ENCODE results near the gene ADAMTS16.

ADAMTS16 gene

DNA sequence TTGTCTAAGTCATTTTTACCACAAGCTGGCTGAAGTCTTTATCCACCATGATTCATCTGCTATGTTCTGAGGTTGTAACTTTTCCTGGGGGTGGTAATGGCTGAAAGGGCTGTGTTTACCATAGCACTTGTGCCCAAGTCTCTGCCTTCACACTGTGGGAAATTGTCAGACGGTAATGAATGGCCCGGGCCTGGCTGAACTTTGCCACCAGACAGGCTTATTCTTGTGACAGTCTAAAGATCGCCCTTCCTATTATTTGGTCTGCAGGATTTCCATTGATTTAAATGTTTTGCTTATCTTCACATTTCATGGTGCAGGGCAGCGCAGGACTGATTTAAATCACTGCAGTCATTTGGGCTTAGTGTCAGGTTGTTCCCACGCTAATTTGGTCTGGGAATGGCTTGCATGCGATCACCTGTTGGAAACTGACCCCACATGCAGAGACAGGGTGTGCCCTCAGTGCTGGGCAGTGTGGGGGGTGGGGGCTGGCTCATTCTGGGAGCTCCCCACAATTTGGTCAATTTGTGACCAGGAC is 173.0 kb downstream of the ADAMTS16 start:
- no peak for DNase-seq (ENCODE audit: low read depth in 2 of 2)
- H3K4me3 ChIP-seq (replicated peaks in 1 of 2; ENCODE audit: low read depth in 2 of 2, low read length in 2 of 2), result no peak overlapping the region
- TF ChIP-seq, protein P1, sequence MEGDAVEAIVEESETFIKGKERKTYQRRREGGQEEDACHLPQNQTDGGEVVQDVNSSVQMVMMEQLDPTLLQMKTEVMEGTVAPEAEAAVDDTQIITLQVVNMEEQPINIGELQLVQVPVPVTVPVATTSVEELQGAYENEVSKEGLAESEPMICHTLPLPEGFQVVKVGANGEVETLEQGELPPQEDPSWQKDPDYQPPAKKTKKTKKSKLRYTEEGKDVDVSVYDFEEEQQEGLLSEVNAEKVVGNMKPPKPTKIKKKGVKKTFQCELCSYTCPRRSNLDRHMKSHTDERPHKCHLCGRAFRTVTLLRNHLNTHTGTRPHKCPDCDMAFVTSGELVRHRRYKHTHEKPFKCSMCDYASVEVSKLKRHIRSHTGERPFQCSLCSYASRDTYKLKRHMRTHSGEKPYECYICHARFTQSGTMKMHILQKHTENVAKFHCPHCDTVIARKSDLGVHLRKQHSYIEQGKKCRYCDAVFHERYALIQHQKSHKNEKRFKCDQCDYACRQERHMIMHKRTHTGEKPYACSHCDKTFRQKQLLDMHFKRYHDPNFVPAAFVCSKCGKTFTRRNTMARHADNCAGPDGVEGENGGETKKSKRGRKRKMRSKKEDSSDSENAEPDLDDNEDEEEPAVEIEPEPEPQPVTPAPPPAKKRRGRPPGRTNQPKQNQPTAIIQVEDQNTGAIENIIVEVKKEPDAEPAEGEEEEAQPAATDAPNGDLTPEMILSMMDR (IDR thresholded peaks at IDR 0.05; ENCODE audit: low read depth, low read length), result no peak

DNA sequence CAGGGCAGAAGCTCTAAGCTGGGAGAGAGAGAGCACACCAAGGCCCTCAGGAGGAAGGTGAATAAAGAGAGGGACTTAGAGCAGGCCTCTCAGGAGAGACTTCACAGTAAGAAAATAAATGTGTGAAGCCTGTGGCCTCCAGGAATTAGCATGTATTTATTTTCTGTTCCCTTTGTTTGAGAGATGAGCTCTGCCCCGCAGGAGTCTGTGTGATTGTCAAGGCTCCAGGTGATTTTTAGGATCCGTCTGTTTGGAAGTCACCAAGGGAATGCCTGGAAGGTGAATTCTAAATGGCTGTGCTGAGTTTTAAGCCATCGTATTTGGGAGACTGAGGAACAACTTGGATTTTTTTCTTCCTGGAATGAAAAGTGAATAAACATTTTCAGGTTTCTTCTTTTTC is 174.0 kb downstream of the ADAMTS16 start:
- no peak overlapping the region for H3K4me3 ChIP-seq (replicated peaks in 1 of 2; ENCODE audit: low read depth in 2 of 2, low read length in 2 of 2)
- no peak for DNase-seq (ENCODE audit: low read depth in 2 of 2)
- TF ChIP-seq, protein P1 (IDR thresholded peaks at IDR 0.05; ENCODE audit: low read depth, low read length), result no peak

DNA sequence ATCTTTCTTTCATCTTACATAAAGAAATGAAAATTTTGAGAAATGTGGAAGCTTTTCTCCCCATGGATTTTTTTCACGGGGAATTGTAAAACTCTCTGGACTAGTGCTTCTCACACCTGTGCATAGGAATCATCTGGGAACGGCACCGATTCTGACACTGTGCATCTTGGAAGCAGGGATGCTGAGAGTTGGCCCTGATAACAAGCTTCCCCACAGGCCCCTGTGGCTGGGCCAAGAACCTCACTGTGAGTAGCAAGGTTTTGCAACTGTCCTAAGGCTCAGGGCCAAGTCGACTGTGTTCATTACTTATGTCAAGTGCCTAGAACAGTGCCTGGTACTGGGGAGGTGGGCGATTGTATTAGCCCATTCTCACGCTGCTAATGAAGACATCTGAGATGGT is 174.5 kb downstream of the ADAMTS16 start:
- no peak for DNase-seq (ENCODE audit: low read depth in 2 of 2)
- TF ChIP-seq, protein P1 (IDR thresholded peaks at IDR 0.05; ENCODE audit: low read depth, low read length), result no peak
- H3K4me3 ChIP-seq (replicated peaks in 1 of 2; ENCODE audit: low read depth in 2 of 2, low read length in 2 of 2), result no peak overlapping the region

DNA sequence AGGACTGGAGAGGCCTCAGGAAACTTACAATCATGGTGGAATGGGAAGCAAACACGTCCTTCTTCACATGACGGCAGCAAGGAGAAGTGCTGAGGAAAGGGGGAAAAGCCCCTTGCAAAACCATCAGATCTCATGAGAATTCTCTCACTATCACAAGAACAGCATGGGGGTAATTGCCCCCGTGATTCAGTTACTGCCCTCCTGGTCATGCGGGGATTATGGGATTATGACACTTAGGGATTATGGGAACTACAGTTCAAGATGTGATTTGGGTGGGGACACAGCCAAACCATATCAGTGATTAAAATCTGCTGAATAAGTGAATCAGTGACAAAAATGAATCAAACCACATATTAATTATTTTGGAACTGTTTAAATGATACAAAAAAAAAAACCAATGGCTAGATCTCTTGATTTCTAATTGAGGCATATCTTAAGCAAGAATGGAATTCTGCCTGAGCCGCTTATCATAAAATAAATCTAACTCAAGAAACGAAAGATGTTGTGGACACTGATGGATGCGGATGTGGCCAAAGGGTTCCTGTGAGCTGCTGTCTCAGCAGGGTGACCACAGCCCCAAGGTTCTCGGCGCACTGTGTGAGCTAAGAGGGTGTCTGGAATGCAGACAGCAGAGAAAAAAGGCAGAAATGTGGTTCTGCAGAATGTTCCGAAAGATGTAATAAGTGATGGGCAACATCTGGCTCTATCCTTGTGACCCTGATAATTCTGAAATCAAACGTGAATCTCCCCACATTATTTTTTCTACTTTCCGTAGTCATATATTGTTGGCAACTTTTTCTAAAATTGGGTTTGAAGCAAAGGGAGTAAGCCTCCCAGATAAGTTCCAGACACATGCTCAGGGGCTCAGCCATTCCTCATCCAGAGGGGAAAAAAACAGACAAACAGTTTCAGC is 175.2 kb downstream of the ADAMTS16 start:
- DNase-seq (ENCODE audit: low read depth in 2 of 2), result no peak
- H3K4me3 ChIP-seq (replicated peaks in 1 of 2; ENCODE audit: low read depth in 2 of 2, low read length in 2 of 2), result no peak overlapping the region
- TF ChIP-seq, protein P1 (IDR thresholded peaks at IDR 0.05; ENCODE audit: low read depth, low read length), result no peak

DNA sequence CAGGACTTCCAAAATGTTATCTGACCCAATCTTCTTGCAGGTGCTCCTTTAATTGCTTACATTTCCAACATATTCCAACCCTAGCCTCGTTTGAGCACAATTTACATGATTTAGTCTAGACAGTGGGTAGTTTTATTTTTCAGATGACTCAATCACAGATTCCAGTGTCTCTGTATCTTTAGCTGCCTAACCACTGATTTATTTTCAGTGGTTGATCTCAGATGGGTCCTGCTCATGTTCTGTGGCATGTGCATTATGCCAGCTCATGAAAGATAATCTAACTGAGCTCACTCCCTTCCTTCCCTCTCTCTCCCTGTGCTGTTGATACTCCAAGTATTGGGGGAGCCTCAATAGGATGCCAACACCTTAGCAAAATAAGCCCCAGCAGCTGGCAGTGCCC is 176.2 kb downstream of the ADAMTS16 start:
- no peak for DNase-seq (ENCODE audit: low read depth in 2 of 2)

DNA sequence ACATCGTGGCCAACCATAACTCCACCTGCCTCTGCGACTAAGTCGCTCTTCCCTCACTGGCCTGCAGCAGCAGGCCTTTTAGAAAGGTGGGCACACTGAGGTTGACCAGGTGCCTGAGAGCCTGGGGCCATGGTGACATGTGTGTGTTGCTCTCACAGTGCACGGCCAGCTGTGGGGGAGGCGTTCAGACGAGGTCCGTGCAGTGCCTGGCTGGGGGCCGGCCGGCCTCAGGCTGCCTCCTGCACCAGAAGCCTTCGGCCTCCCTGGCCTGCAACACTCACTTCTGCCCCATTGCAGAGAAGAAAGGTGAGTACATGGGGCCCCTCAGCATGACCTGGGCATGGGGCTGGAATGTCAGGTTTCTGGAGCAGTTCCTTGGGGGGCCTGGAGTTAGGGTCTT is 177.8 kb downstream of the ADAMTS16 start:
- H3K4me3 ChIP-seq (replicated peaks in 1 of 2; ENCODE audit: low read depth in 2 of 2, low read length in 2 of 2), result no peak overlapping the region
- no peak for DNase-seq (ENCODE audit: low read depth in 2 of 2)
- TF ChIP-seq, protein P1 (IDR thresholded peaks at IDR 0.05; ENCODE audit: low read depth, low read length), result no peak

More for the DNA sequence above, 176.2 kb downstream of the ADAMTS16 start:
- TF ChIP-seq, protein P1 (IDR thresholded peaks at IDR 0.05; ENCODE audit: low read depth, low read length), result no peak
- H3K4me3 ChIP-seq (replicated peaks in 1 of 2; ENCODE audit: low read depth in 2 of 2, low read length in 2 of 2), result no peak overlapping the region
